ENCODE measurements around the gene GAREM1. TPM values are rescaled to one million over a fixed set of nuclear protein-coding genes. Genes with fewer than 3 reads are reported as not detected.

Gene GAREM1
- total RNA-seq, 1 donor from 2014 or later = 9.5 TPM

GRCh38 chr18:32276256-32276655 is 194.4 kb downstream of the GAREM1 start:
- Mint-ChIP-seq H3K27me3 (ENCODE audit: low read depth) (no peaks in the 10 kb centered on the region), H3K27ac (no peak overlapping the region)
- TF ChIP-seq CTCF (IDR thresholded peaks at IDR 0.05; ENCODE audit: unreplicated experiment) = no peak

GRCh38 chr18:32275221-32275620 is 195.5 kb downstream of the GAREM1 start:
- Mint-ChIP-seq H3K4me3 (no peak overlapping the region), H3K27ac (no peak overlapping the region), H3K4me1 (no peaks in the 10 kb centered on the region), H3K27me3 (ENCODE audit: low read depth) (no peaks in the 10 kb centered on the region), H3K9me3 (no peaks in the 10 kb centered on the region), H3K36me3 (peaks cover 3% of the 10 kb centered on the region)
- no peak for TF ChIP-seq CTCF (IDR thresholded peaks at IDR 0.05; ENCODE audit: unreplicated experiment)
- no peak for DNase-seq (ENCODE audit: low spot score in 2 of 2, unreplicated experiment in 2 of 2)

More at GRCh38 chr18:32276256-32276655, 194.4 kb downstream of the GAREM1 start:
- Mint-ChIP-seq H3K4me1 (no peaks in the 10 kb centered on the region), H3K4me3 (no peak overlapping the region), H3K9me3 (no peaks in the 10 kb centered on the region), H3K36me3 (peaks cover 3% of the 10 kb centered on the region)
- DNase-seq (ENCODE audit: low spot score in 2 of 2, unreplicated experiment in 2 of 2) = no peak

GRCh38 chr18:32274307-32274706 is 196.4 kb downstream of the GAREM1 start:
- Mint-ChIP-seq H3K4me1 (no peaks in the 10 kb centered on the region), H3K9me3 (no peaks in the 10 kb centered on the region), H3K27me3 (ENCODE audit: low read depth) (no peaks in the 10 kb centered on the region)

GRCh38 chr18:32271672-32272208 is 198.9 kb downstream of the GAREM1 start:
- no peak overlapping the region for H3K27ac Mint-ChIP-seq
- no peak overlapping the region for H3K4me3 Mint-ChIP-seq
- peaks cover 13% of the 10 kb centered on the region for H3K36me3 Mint-ChIP-seq
- no peaks in the 10 kb centered on the region for H3K9me3 Mint-ChIP-seq
- DNase-seq (ENCODE audit: low spot score in 2 of 2, unreplicated experiment in 2 of 2) = no peak
- no peaks in the 10 kb centered on the region for H3K27me3 Mint-ChIP-seq (ENCODE audit: low read depth)
- TF ChIP-seq CTCF (IDR thresholded peaks at IDR 0.05; ENCODE audit: unreplicated experiment) = peak; percentile 72
- no peaks in the 10 kb centered on the region for H3K4me1 Mint-ChIP-seq

More at GRCh38 chr18:32274307-32274706, 196.4 kb downstream of the GAREM1 start:
- Mint-ChIP-seq H3K36me3 (peaks cover 5% of the 10 kb centered on the region), H3K4me3 (no peak overlapping the region), H3K27ac (no peak overlapping the region)
- no peak for TF ChIP-seq CTCF (IDR thresholded peaks at IDR 0.05; ENCODE audit: unreplicated experiment)
- DNase-seq (ENCODE audit: low spot score in 2 of 2, unreplicated experiment in 2 of 2) = no peak

GRCh38 chr18:32270341-32270740 is 200.3 kb downstream of the GAREM1 start:
- peaks cover 13% of the 10 kb centered on the region for H3K36me3 Mint-ChIP-seq
- no peaks in the 10 kb centered on the region for H3K27me3 Mint-ChIP-seq (ENCODE audit: low read depth)
- no peak for DNase-seq (ENCODE audit: low spot score in 2 of 2, unreplicated experiment in 2 of 2)
- no peaks in the 10 kb centered on the region for H3K4me1 Mint-ChIP-seq
- no peak overlapping the region for H3K27ac Mint-ChIP-seq
- no peak overlapping the region for H3K4me3 Mint-ChIP-seq
- TF ChIP-seq CTCF (IDR thresholded peaks at IDR 0.05; ENCODE audit: unreplicated experiment) = no peak
- no peaks in the 10 kb centered on the region for H3K9me3 Mint-ChIP-seq

- Mint-ChIP-seq H3K9me3 (no peaks in the 10 kb centered on the region), H3K4me1 (peaks cover 4% of the 10 kb centered on the region), H3K27me3 (ENCODE audit: low read depth) (no peaks in the 10 kb centered on the region), H3K36me3 (peaks cover 13% of the 10 kb centered on the region), H3K27ac (no peak overlapping the region), H3K4me3 (no peak overlapping the region)
- DNase-seq (ENCODE audit: low spot score in 2 of 2, unreplicated experiment in 2 of 2) = no peak
- no peak for TF ChIP-seq CTCF (IDR thresholded peaks at IDR 0.05; ENCODE audit: unreplicated experiment)
Observed at GRCh38 chr18:32267463-32267862, 203.2 kb downstream of the GAREM1 start.

All from mesothelial cell of epicardium (in vitro differentiated cells).